HepG2 (cell line): ENCODE data around the gene PAPOLA. TPM values are rescaled to one million over a fixed set of nuclear protein-coding genes. Genes with fewer than 3 reads are reported as not detected.
A peak's percentile ranks its signal among the peaks of the same experiment; 100 is the strongest.

Source experiments
- ATAC-seq: fragments of 200-7000 bp; cut with Tn5 transposase; 3 replicates; pipeline ENCODE4 v1.9.1; 2020; ENCODE audit warnings: mild to moderate bottlenecking, moderate library complexity
- BruUV-seq: library from RNA; stranded (reverse); fragments of 400-500 nt; replicated peaks from 2 replicates; lab custom pipeline; 2021; lab: Mats Ljungman, UMichigan
- CTCF ChIA-PET: fragments of 300-600 bp; formaldehyde crosslinking; extraction: SDS; loops from one replicate; lab custom pipeline; 2021; ENCODE audit warnings: low total read pairs, inconsistent platforms, low intra/inter-chr PET ratio; lab: Yijun Ruan, JAX
- POLR2A ChIA-PET: fragments of 350-600 bp; sonication (Branson Sonifier 250); formaldehyde crosslinking; loops from one replicate; lab custom pipeline; 2020; ENCODE audit warnings: antibody characterized with exemption, inconsistent platforms; lab: Yijun Ruan, JAX
- DNase-seq: peaks from one replicate; pipeline ENCODE4 v3.0.0-alpha.2; 2015; ENCODE audit warnings: low spot score
- FAIRE-seq: peaks from 3 replicates; lab custom pipeline; 2011; peaks lifted over from hg19 to GRCh38; lab: Jason Lieb, UNC
- H2AFZ ChIP-seq: one replicate; pipeline ENCODE4 v1.6.1; 2011; ENCODE audit warnings: low read length, inconsistent platforms
- H3K27ac ChIP-seq: fragments of 300-600 bp; 3 replicates; pipeline ENCODE4 v1.8.0; 2011; ENCODE audit warnings: mixed run types, mild to moderate bottlenecking, mixed read lengths, low read length, inconsistent platforms; ENCODE audit not compliant: insufficient read depth; ENCODE audit errors: extremely low read length
- H3K27me3 ChIP-seq, 2 experiments: fragments of 200-600 bp in 1 of 2; 2 replicates in 1 of 2; 3 replicates in 1 of 2; pipeline versions ENCODE4 v1.6.0 to v1.8.0; 2011; ENCODE audit warnings: low read length in 2 of 2, mild to moderate bottlenecking in 2 of 2, moderate library complexity in 2 of 2, inconsistent platforms in 1 of 2; ENCODE audit not compliant: insufficient read depth in 2 of 2, control insufficient read depth in 1 of 2
- H3K36me3 ChIP-seq, 2 experiments: fragments of 200-600 bp in 1 of 2; replicated peaks in 1 of 2; 2 replicates in 1 of 2; 3 replicates in 1 of 2; pipeline versions ENCODE4 v1.5.1 to v1.8.0; 2011; ENCODE audit warnings: low read length in 2 of 2, inconsistent platforms in 1 of 2; ENCODE audit not compliant: insufficient read depth in 2 of 2, control insufficient read depth in 1 of 2
- H3K4me1 ChIP-seq: 2 replicates; pipeline ENCODE4 v1.5.1; 2012; ENCODE audit warnings: low read length, inconsistent platforms; ENCODE audit not compliant: insufficient read depth
- H3K4me2 ChIP-seq: 2 replicates; pipeline ENCODE4 v1.6.0; 2011; ENCODE audit warnings: low read depth, low read length, inconsistent platforms
- H3K4me3 ChIP-seq, 3 experiments: fragments of 200-600 bp in 1 of 3; sonication (generic), shearing (Covaris generic) in 1 of 3; replicated peaks in 1 of 3; 2 replicates each; pipeline ENCODE4 v1.5.1; 2011 to 2016; ENCODE audit warnings: low read length in 3 of 3, inconsistent platforms in 2 of 3, low read depth in 2 of 3, mild to moderate bottlenecking in 2 of 3, control low read depth in 1 of 3, mixed read lengths in 1 of 3; ENCODE audit not compliant: insufficient read depth in 1 of 3
- H3K79me2 ChIP-seq: one replicate; pipeline ENCODE4 v1.6.1; 2011; ENCODE audit warnings: low read length, inconsistent platforms; ENCODE audit not compliant: insufficient read depth
- H3K9ac ChIP-seq: 2 replicates; pipeline ENCODE4 v1.6.0; 2011; ENCODE audit warnings: mild to moderate bottlenecking, low read depth, low read length, inconsistent platforms; ENCODE audit not compliant: insufficient read depth
- H3K9me3 ChIP-seq: 2 replicates; pipeline ENCODE4 v1.5.1; 2012; ENCODE audit warnings: mild to moderate bottlenecking, low read length
- H4K20me1 ChIP-seq: 2 replicates; pipeline ENCODE4 v1.6.0; 2011; ENCODE audit warnings: inconsistent platforms, mild to moderate bottlenecking, low read length, moderate library complexity; ENCODE audit not compliant: insufficient read depth
- HNRNPLL ChIP-seq: fragments of 200-400 bp; formaldehyde crosslinking; IDR thresholded peaks from 2 replicates; pipeline ENCODE4 v1.6.1; 2017; ENCODE audit warnings: mild to moderate bottlenecking, low read depth, low read length; ENCODE audit not compliant: poor library complexity, severe bottlenecking
- KLF6 ChIP-seq: IDR thresholded peaks from 2 replicates; pipeline ENCODE4 v1.8.0; 2016; ENCODE audit warnings: missing biosample characterization, missing genetic modification reagents
- PAF1 ChIP-seq: IDR thresholded peaks from 2 replicates; pipeline ENCODE4 v1.6.1; 2016; ENCODE audit warnings: missing genetic modification reagents, missing compliant biosample characterization
- TP53 ChIP-seq: sonication (generic); formaldehyde crosslinking; conservative IDR thresholded peaks from 2 replicates; pipeline ENCODE4 v1.4.0; 2020; ENCODE audit warnings: missing genetic modification reagents
- YEATS2 ChIP-seq: sonication (generic); formaldehyde crosslinking; IDR thresholded peaks from 2 replicates; pipeline ENCODE4 v1.4.0; 2020; ENCODE audit warnings: missing genetic modification reagents, borderline replicate concordance
- ZNF121 ChIP-seq: sonication (generic); formaldehyde crosslinking; IDR thresholded peaks from 2 replicates; pipeline ENCODE4 v1.5.0; 2020; ENCODE audit warnings: mild to moderate bottlenecking, missing genetic modification reagents
- ZNF160 ChIP-seq: sonication (generic); formaldehyde crosslinking; IDR thresholded peaks from 2 replicates; pipeline ENCODE4 v1.8.0; 2022; ENCODE audit warnings: mild to moderate bottlenecking, inconsistent platforms, missing genetic modification reagents
- ZNF343 ChIP-seq: sonication (generic); formaldehyde crosslinking; IDR thresholded peaks from 2 replicates; pipeline ENCODE4 v1.4.0; 2020; ENCODE audit warnings: mild to moderate bottlenecking, missing genetic modification reagents
- ZNF552 ChIP-seq: sonication (generic); formaldehyde crosslinking; IDR thresholded peaks from 2 replicates; pipeline ENCODE4 v1.9.0; 2022; ENCODE audit warnings: missing genetic modification reagents, mild to moderate bottlenecking, borderline replicate concordance
- ZNF652 ChIP-seq: IDR thresholded peaks from 2 replicates; pipeline ENCODE4 v1.6.1; 2016; ENCODE audit warnings: low read depth, borderline replicate concordance
- WGBS: methylation state at CpG from one replicate; pipeline ENCODE4 v1.1.6; 2017; ENCODE audit warnings: low lambda C conversion rate; 5-methylcytosine and 5-hydroxymethylcytosine counted together
- in situ Hi-C: cut with HindIII; loops from 2 replicates; pipeline ENCODE4 v1.10.0; 2017; ENCODE audit warnings: low pct_unique_long_range_greater_than_20kb; ENCODE audit not compliant: extremely low pct_ligation_motif_present
- intact Hi-C: fragments of 100-400 bp; cut with micrococcal nuclease; formaldehyde crosslinking; loops from one replicate; pipeline ENCODE4 v1.10.0; 2022; ENCODE audit not compliant: unreplicated experiment
- polyA plus RNA-seq, 8 experiments: library from polyadenylated mRNA; depleted of rRNA in 3 of 8; stranded (reverse) in 7 of 8; unstranded in 1 of 8; fragments of >200 nt; fragmentation: Illumina TruSeq in 4 of 8; extraction: Trizol in 4 of 8; gene quantifications; 2 replicates each; pipeline versions ENCODE4 v1.2.1 to v1.2.3, GENCODE V29; 2011 to 2016; ENCODE audit warnings: low read depth in 4 of 8, missing spikeins in 1 of 8, mixed read lengths in 1 of 8; ENCODE audit not compliant: insufficient read depth in 1 of 8
- total RNA-seq, 5 experiments: library from RNA; depleted of rRNA; stranded (reverse); fragments of >200 nt; fragmentation: Illumina TruSeq; extraction: Trizol; gene quantifications; 2 replicates each; pipeline ENCODE4 v1.2.3, GENCODE V29; 2016; ENCODE audit warnings: low read depth in 1 of 5
- TF ChIP-seq, protein P1 (sequence below): sonication (generic); formaldehyde crosslinking; IDR thresholded peaks from 2 replicates; pipeline ENCODE4 v1.8.1; 2023; ENCODE audit warnings: mild to moderate bottlenecking, moderate library complexity, missing genetic modification reagents

The PAPOLA gene
- total and polyA plus RNA-seq, 2 of the 13 experiments (the other 11 are each of a cell fraction or from before 2014, with no cell fraction given): 103 to 151 TPM

DNA sequence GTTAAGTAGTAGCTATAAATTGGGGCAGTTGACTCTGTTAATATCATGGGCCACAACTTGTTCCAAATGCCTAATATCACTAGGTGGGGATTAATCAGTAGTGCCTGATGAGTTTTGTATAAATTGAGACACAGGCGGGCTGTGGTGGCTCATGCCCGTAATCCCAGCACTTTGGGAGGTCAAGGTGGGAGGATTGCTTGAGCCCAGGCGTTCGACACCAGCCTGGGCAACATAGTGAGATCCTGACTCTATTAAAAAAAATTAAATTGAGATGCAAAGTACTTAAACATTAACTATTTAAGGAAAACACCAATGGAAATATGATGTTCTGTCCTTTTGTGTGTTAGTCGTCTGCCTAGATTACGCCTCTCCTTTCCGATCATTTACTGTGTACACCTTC lies 9.0 kb downstream of the PAPOLA start:
- BruUV-seq: no TSS peak
- Histone ChIP-seq H3K9me3 (no peaks in the 10 kb centered on the region), H3K4me2 (peak overlapping the region; percentile 66; the same call in 1 of the 2 replicates), H3K4me3 (no peak overlapping the region), H2AFZ (no peak overlapping the region), H3K27me3 (no peaks in the 10 kb centered on the region), H3K9ac (no peak overlapping the region), H3K79me2 (peaks cover 98% of the 10 kb centered on the region), H3K4me1 (peaks cover 92% of the 10 kb centered on the region), H4K20me1 (peaks cover 87% of the 10 kb centered on the region), H3K27ac (no peak overlapping the region), H3K36me3 (no peaks in the 10 kb centered on the region)
- ATAC-seq (no peak), FAIRE-seq (no peak), DNase-seq (no peak)
- ChIA-PET POLR2A (no interaction called here), CTCF (no interaction called here)
- intact Hi-C loops (no loop called here), in situ Hi-C loops (no loop called here)
- TF ChIP-seq ZNF121 (CRISPR knock-in tag): peak; percentile 77
- TF ChIP-seq ZNF652 (CRISPR knock-in tag): 0 out of 2 replicates have a peak, but pooled peaks have one; percentile 12
- TF ChIP-seq, protein P1, sequence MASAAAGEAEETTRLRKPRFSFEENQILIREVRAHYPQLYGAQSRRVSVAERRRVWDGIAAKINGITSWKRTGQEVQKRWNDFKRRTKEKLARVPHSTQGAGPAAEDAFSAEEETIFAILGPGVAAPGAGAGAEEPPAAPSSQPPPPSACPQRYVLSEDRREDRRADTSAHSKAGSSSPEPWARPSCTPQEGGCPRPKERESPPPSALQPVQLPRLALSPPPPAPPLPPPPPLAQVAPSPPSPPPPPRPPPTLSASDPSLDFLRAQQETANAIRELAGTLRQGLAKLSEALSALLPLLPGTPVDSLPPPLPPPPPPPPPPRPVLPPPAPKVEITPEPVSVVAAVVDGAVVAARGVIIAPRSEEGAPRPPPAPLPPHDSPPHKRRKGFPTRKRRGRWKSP (CRISPR knock-in tag): no peak
- TF ChIP-seq ZNF160: no peak
- no peak for TF ChIP-seq KLF6
- WGBS: 95% methylated on average over 7 of the region's 7 CpGs

DNA sequence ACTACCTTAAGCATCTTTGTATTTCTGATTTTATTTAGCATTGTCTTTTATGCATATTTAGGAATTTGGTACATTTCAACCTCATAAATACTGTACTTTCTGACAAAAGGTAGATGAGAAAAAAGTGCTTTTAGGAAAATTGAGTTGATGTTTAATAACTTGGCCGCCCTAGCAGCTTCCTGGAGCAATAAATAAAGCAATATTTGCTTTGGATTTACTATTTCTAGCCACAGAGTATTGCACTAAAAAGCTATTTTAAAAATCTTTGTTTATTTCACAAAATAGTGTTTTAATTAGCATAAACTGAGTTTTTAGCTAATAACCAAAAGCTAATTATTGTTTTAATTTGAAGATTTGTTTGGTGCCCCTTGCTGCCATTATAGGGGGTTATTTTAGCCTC lies 9.5 kb downstream of the PAPOLA start:
- H3K27me3 ChIP-seq: no peaks in the 10 kb centered on the region
- WGBS: 89% methylated on average over 1 of the region's 1 CpG
- peak overlapping the region; percentile 6 for H3K27ac ChIP-seq
- intact Hi-C loops: no loop called here
- no peak overlapping the region for H3K9ac ChIP-seq
- CTCF ChIA-PET: no interaction called here
- TF ChIP-seq TP53 (CRISPR knock-in tag): no peak
- TF ChIP-seq YEATS2 (CRISPR knock-in tag): no peak
- no peak for TF ChIP-seq HNRNPLL
- no peak for TF ChIP-seq PAF1 (CRISPR knock-in tag)
- no peak for TF ChIP-seq ZNF343 (CRISPR knock-in tag)
- no peak for TF ChIP-seq ZNF552 (CRISPR knock-in tag)
- TF ChIP-seq, all 625 proteins: peak for 0
- no TSS peak for BruUV-seq
- in situ Hi-C loops: no loop called here
- Histone ChIP-seq H3K79me2 (peaks cover 98% of the 10 kb centered on the region), H2AFZ (no peak overlapping the region), H3K36me3 (no peaks in the 10 kb centered on the region), H4K20me1 (peaks cover 86% of the 10 kb centered on the region), H3K4me3 (no peak overlapping the region), H3K4me1 (peaks cover 87% of the 10 kb centered on the region), H3K4me2 (peak overlapping the region; percentile 66), H3K9me3 (no peaks in the 10 kb centered on the region)
- DNase-seq (no peak), FAIRE-seq (no peak), ATAC-seq (no peak)
- POLR2A ChIA-PET: no interaction called here
